Measurements from ENCODE around the gene EYA3. TPM values are rescaled to one million over a fixed set of nuclear protein-coding genes. Genes with fewer than 3 reads are reported as not detected.

The EYA3 gene
- total RNA-seq, 1 donor from 2014 or later: 18.9 TPM

GRCh38 chr1:28112388-28113241, 24.2 kb upstream of the EYA3 start:
- ATAC-seq: no peak

GRCh38 chr1:28111157-28111556, 22.7 kb upstream of the EYA3 start:
- peak; percentile 37 for ATAC-seq

GRCh38 chr1:28110555-28110954, 22.1 kb upstream of the EYA3 start:
- no peak for ATAC-seq

- ATAC-seq: peak; percentile 54
These were observed 21.2 kb upstream of the EYA3 start for GRCh38 chr1:28109639-28110038.

GRCh38 chr1:28108001-28108400, 19.6 kb upstream of the EYA3 start:
- no peak for ATAC-seq

GRCh38 chr1:28104866-28105467, 16.6 kb upstream of the EYA3 start:
- ATAC-seq: peak; percentile 93

GRCh38 chr1:28102189-28102588, 13.8 kb upstream of the EYA3 start:
- no peak for ATAC-seq

- ATAC-seq: no peak
These were observed 10.8 kb upstream of the EYA3 start for GRCh38 chr1:28099050-28099769.

GRCh38 chr1:28097100-28097472, 8.7 kb upstream of the EYA3 start:
- no peak for ATAC-seq

- ATAC-seq: no peak
These were observed 8.0 kb upstream of the EYA3 start for GRCh38 chr1:28096210-28097099.

- peak; percentile 37 for ATAC-seq
These were observed 2.8 kb upstream of the EYA3 start for GRCh38 chr1:28091043-28091781.

GRCh38 chr1:28087614-28088167, 719 bp downstream of the EYA3 start:
- ATAC-seq: peak; percentile 12

GRCh38 chr1:28086651-28087050, 1.8 kb downstream of the EYA3 start:
- ATAC-seq: no peak

GRCh38 chr1:28085129-28085528, 3.3 kb downstream of the EYA3 start:
- no peak for ATAC-seq

- ATAC-seq: no peak
These were observed 4.5 kb downstream of the EYA3 start for GRCh38 chr1:28083876-28084275.

GRCh38 chr1:28078680-28079626, 9.5 kb downstream of the EYA3 start:
- ATAC-seq: peak; percentile 56

GRCh38 chr1:28078262-28078661, 10.1 kb downstream of the EYA3 start:
- no peak for ATAC-seq

- no peak for ATAC-seq
These were observed 13.4 kb downstream of the EYA3 start for GRCh38 chr1:28074892-28075511.

- no peak for ATAC-seq
These were observed 14.5 kb downstream of the EYA3 start for GRCh38 chr1:28073867-28074266.

GRCh38 chr1:28071813-28072212, 16.6 kb downstream of the EYA3 start:
- ATAC-seq: no peak

All from esophagus mucosa (tissue), 1 donor.